Upper lobe of left lung (tissue), 6 donors: ENCODE data around the gene WNT3. TPM values are rescaled to one million over a fixed set of nuclear protein-coding genes. Genes with fewer than 3 reads are reported as not detected.

Experiments
- ATAC-seq, 2 donors: fragments of 200-7000 bp; cut with Tn5 transposase; one replicate each; pipeline ENCODE4 v1.9.1; 2022; ENCODE audit warnings: mild to moderate bottlenecking in 2 of 2, moderate library complexity in 2 of 2; ENCODE audit not compliant: low FRiP score in 2 of 2
- DNase-seq, 2 donors: peaks; one replicate each; pipeline ENCODE4 v3.0.0-alpha.2; 2019 to 2020
- H3K27ac ChIP-seq, 4 donors: fragments of 200-600 bp; sonication (generic); one replicate each; pipeline ENCODE4 v1.5.1; 2016 to 2019
- H3K27me3 ChIP-seq, 4 donors: fragments of 200-600 bp; sonication (generic); one replicate each; pipeline ENCODE4 v1.5.1; 2017 to 2019
- H3K36me3 ChIP-seq, 4 donors: fragments of 200-600 bp; sonication (generic); one replicate each; pipeline ENCODE4 v1.5.1; 2016 to 2019
- H3K4me1 ChIP-seq, 4 donors: fragments of 200-600 bp; sonication (generic); one replicate each; pipeline ENCODE4 v1.5.1; 2018 to 2019
- H3K4me3 ChIP-seq, 4 donors: fragments of 200-600 bp; sonication (generic); one replicate each; pipeline ENCODE4 v1.5.1; 2017 to 2019; ENCODE audit warnings: mild to moderate bottlenecking in 2 of 4, moderate library complexity in 1 of 4
- H3K9me3 ChIP-seq, 4 donors: fragments of 200-600 bp; sonication (generic); one replicate each; pipeline ENCODE4 v1.5.1; 2018 to 2019
- CTCF ChIP-seq, 6 experiments: fragments of 450-650 bp in 4 of 6; fragments of 200-600 bp in 2 of 6; sonication (generic) in 2 of 6; IDR thresholded peaks; one replicate each; pipeline ENCODE4 v1.5.1; 2016 to 2019; ENCODE audit warnings: antibody characterized with exemption in 6 of 6
- EP300 ChIP-seq, 4 donors: sonication (generic); formaldehyde crosslinking; IDR thresholded peaks; one replicate each; pipeline ENCODE4 v1.5.1; 2017; ENCODE audit warnings: antibody characterized with exemption in 4 of 4, control low read depth in 2 of 4
- POLR2A ChIP-seq, 4 donors: fragments of 450-650 bp; IDR thresholded peaks; one replicate each; pipeline ENCODE4 v1.5.1; 2016 to 2017; ENCODE audit warnings: antibody characterized with exemption in 4 of 4, mild to moderate bottlenecking in 2 of 4
- POLR2AphosphoS5 ChIP-seq, 2 donors: sonication (generic); formaldehyde crosslinking; IDR thresholded peaks; one replicate each; pipeline ENCODE4 v1.5.1; 2017; ENCODE audit warnings: antibody characterized with exemption in 2 of 2
- WGBS, 2 donors: methylation state at CpG; one replicate each; pipeline ENCODE4 v1.1.5; 2017 to 2018; 5-methylcytosine and 5-hydroxymethylcytosine counted together
- total RNA-seq, 6 donors: library from RNA; depleted of rRNA in 4 of 6; stranded (reverse); fragments of >200 nt in 4 of 6; gene quantifications; one replicate each; pipeline versions ENCODE4 v1.1.0 to v1.2.1, GENCODE V29; 2016 to 2021
- donor health status: DM: no; HTN: no; CAD: no; lungs with moderate emphysema.
- donor health status: DM: no; HTN: yes; CAD: no; lungs with severe emphysema.

WNT3 gene, protein sequence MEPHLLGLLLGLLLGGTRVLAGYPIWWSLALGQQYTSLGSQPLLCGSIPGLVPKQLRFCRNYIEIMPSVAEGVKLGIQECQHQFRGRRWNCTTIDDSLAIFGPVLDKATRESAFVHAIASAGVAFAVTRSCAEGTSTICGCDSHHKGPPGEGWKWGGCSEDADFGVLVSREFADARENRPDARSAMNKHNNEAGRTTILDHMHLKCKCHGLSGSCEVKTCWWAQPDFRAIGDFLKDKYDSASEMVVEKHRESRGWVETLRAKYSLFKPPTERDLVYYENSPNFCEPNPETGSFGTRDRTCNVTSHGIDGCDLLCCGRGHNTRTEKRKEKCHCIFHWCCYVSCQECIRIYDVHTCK
- 1 to 10 TPM; 1.1 to 4.6 (median 1.9) TPM for total RNA-seq

GRCh38 chr17:46818316-46818928, at the start of gene WNT3:
TSS of gene WNT3 (minus strand) at chr17:46818692. CDS start at chr17:46818597, 95 bp downstream.
- DNase-seq: peak in 1 of 2 donors; percentile 88
- WGBS, 2 donors: 3 to 5% methylated on average over 13 to 33 of the region's 47 CpGs
- peaks cover 4 to 63% (median 41%) of the 10 kb centered on the region in 4 donors for H3K27me3 ChIP-seq
- H3K4me3 ChIP-seq: peak within 1 kb of the TSS in 3 of 4 donors; percentile 27 to 46 (median 44)
- ATAC-seq: peak in 1 of 2 donors; percentile 4
- no peaks in the 10 kb centered on the region for H3K9me3 ChIP-seq
- H3K36me3 ChIP-seq: no peaks in the 10 kb centered on the region
- peaks cover 21 to 29% (median 25%) of the 10 kb centered on the region in 4 donors for H3K4me1 ChIP-seq
- H3K27ac ChIP-seq: no peak within 1 kb of the TSS
- TF ChIP-seq CTCF (IDR thresholded peaks at IDR 0.05) (no peak), POLR2AphosphoS5 (IDR thresholded peaks at IDR 0.05) (no peak), EP300 (IDR thresholded peaks at IDR 0.05) (no peak), POLR2A (IDR thresholded peaks at IDR 0.05) (no peak)

GRCh38 chr17:46866747-46867146, 48.3 kb upstream of the WNT3 start:
- H3K36me3 ChIP-seq: no peaks in the 10 kb centered on the region
- ATAC-seq: no peak
- TF ChIP-seq CTCF (IDR thresholded peaks at IDR 0.05) (no peak), EP300 (IDR thresholded peaks at IDR 0.05) (no peak), POLR2AphosphoS5 (IDR thresholded peaks at IDR 0.05) (no peak), POLR2A (IDR thresholded peaks at IDR 0.05) (no peak)

GRCh38 chr17:46866325-46866724, 47.8 kb upstream of the WNT3 start:
- Histone ChIP-seq H3K4me3 (no peak overlapping the region), H3K27me3 (no peaks in the 10 kb centered on the region), H3K9me3 (no peaks in the 10 kb centered on the region), H3K27ac (no peak overlapping the region), H3K36me3 (no peaks in the 10 kb centered on the region), H3K4me1 (no peaks in the 10 kb centered on the region)
- DNase-seq (no peak), ATAC-seq (no peak)
- TF ChIP-seq POLR2A (IDR thresholded peaks at IDR 0.05) (no peak), CTCF (IDR thresholded peaks at IDR 0.05) (no peak), EP300 (IDR thresholded peaks at IDR 0.05) (no peak), POLR2AphosphoS5 (IDR thresholded peaks at IDR 0.05) (no peak)
- 76 to 78% methylated on average over 7 to 8 of the region's 8 CpGs for WGBS, 2 donors

More at GRCh38 chr17:46866747-46867146, 48.3 kb upstream of the WNT3 start:
- no peaks in the 10 kb centered on the region for H3K27me3 ChIP-seq
- no peak overlapping the region for H3K4me3 ChIP-seq
- no peaks in the 10 kb centered on the region for H3K4me1 ChIP-seq
- DNase-seq: no peak
- no peaks in the 10 kb centered on the region for H3K9me3 ChIP-seq
- H3K27ac ChIP-seq: no peak overlapping the region

DNA sequence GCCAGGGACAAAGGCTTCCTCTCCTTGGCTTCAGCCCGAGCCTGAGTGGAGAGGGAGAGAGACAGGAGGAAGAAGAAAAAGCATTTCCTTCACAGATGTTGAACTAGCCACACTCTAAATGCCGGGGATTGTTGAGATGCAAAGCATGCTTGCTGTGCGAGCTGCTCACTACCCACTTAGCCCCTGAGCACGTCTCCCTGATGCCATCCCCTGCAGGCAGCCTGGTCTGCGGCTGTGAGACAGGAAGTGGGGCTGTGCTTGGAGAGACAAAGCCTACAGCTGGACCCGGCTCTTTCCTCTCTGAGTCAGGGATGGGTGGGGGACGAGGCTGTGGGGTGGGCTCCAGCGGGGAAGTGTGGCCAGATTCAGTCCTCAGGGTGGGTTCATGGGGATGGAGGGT, 46.6 kb upstream of the WNT3 start:
- no peaks in the 10 kb centered on the region for H3K27me3 ChIP-seq
- H3K27ac ChIP-seq: no peak overlapping the region
- WGBS, 2 donors: 15 to 29% methylated on average over 5 to 8 of the region's 8 CpGs
- TF ChIP-seq CTCF (IDR thresholded peaks at IDR 0.05) (no peak), POLR2A (IDR thresholded peaks at IDR 0.05) (no peak), EP300 (IDR thresholded peaks at IDR 0.05) (no peak), POLR2AphosphoS5 (IDR thresholded peaks at IDR 0.05) (no peak)
- H3K9me3 ChIP-seq: no peaks in the 10 kb centered on the region
- no peaks in the 10 kb centered on the region for H3K36me3 ChIP-seq
- ATAC-seq: no peak
- H3K4me3 ChIP-seq: no peak overlapping the region
- DNase-seq: no peak
- no peaks in the 10 kb centered on the region for H3K4me1 ChIP-seq
